ENCODE measurements around the gene MARK4.

GRCh38 chr19:45271735-45272108 is 20.7 kb downstream of the MARK4 start:
- TF ChIP-seq EZH2 (IDR thresholded peaks at IDR 0.05): no peak
- TF ChIP-seq POLR2AphosphoS5 (IDR thresholded peaks at IDR 0.05; ENCODE audit: borderline replicate concordance, low read depth, low read length): no peak
